ENCODE measurements around the gene LILRA2. TPM values are rescaled to one million over a fixed set of nuclear protein-coding genes. Genes with fewer than 3 reads are reported as not detected.
"Not testable (repeated sequence)": the region's sequence is repeated elsewhere in the genome, so short reads cannot be mapped to it uniquely, and the experiment has no call there.

The LILRA2 gene
- polyA plus RNA-seq, 6 donors from 2014 or later: 1.4 to 9.2 (median 2.9) TPM

- ATAC-seq (ENCODE audit: low read depth in 2 of 2) (peak in 1 of 2 donors; percentile 37), DNase-seq (no peak)
- Mint-ChIP-seq H3K36me3 (no peaks in the 10 kb centered on the region), H3K4me3 (peak overlapping the region in 1 of 8 donors; percentile 2), H3K4me1 (peaks cover 11 to 21% (median 16%) of the 10 kb centered on the region in 3 donors), H3K27me3 (peaks cover 7 to 20% (median 12%) of the 10 kb centered on the region in 3 donors), H3K27ac (peak overlapping the region in 1 of 6 donors; percentile 29), H3K9me3 (peaks cover 0 to 5% (median 0%) of the 10 kb centered on the region in 7 donors)
These were observed 21.4 kb upstream of the LILRA2 start for GRCh38 chr19:54551950-54552912.

GRCh38 chr19:54552913-54553310 is 20.7 kb upstream of the LILRA2 start:
- DNase-seq (no peak), ATAC-seq (ENCODE audit: low read depth in 2 of 2) (no peak)
- Mint-ChIP-seq H3K36me3 (no peaks in the 10 kb centered on the region), H3K27ac (peak overlapping the region in 1 of 6 donors; percentile 57), H3K4me1 (peaks cover 11 to 21% (median 16%) of the 10 kb centered on the region in 3 donors), H3K4me3 (no peak overlapping the region), H3K27me3 (peaks cover 7 to 20% (median 12%) of the 10 kb centered on the region in 3 donors), H3K9me3 (peaks cover 0 to 5% (median 0%) of the 10 kb centered on the region in 7 donors)

GRCh38 chr19:54554006-54554405 is 19.6 kb upstream of the LILRA2 start:
- ATAC-seq (ENCODE audit: low read depth in 2 of 2) (no peak), DNase-seq (no peak)
- Mint-ChIP-seq H3K4me3 (no peak overlapping the region), H3K36me3 (no peaks in the 10 kb centered on the region), H3K27me3 (peaks cover 7 to 20% (median 12%) of the 10 kb centered on the region in 3 donors), H3K4me1 (peaks cover 11 to 21% (median 16%) of the 10 kb centered on the region in 3 donors), H3K9me3 (peaks cover 0 to 5% (median 0%) of the 10 kb centered on the region in 7 donors), H3K27ac (no peak overlapping the region)

GRCh38 chr19:54554896-54555295 is 18.7 kb upstream of the LILRA2 start:
- Mint-ChIP-seq H3K27me3 (peaks cover 7 to 20% (median 12%) of the 10 kb centered on the region in 3 donors), H3K27ac (no peak overlapping the region)

GRCh38 chr19:54556194-54556593 is 17.4 kb upstream of the LILRA2 start:
- peaks cover 11 to 20% (median 12%) of the 10 kb centered on the region in 3 donors for H3K27me3 Mint-ChIP-seq

More at GRCh38 chr19:54554896-54555295, 18.7 kb upstream of the LILRA2 start:
- no peak overlapping the region for H3K4me3 Mint-ChIP-seq
- no peaks in the 10 kb centered on the region for H3K36me3 Mint-ChIP-seq
- peaks cover 0 to 5% (median 0%) of the 10 kb centered on the region in 7 donors for H3K9me3 Mint-ChIP-seq
- ATAC-seq (ENCODE audit: low read depth in 2 of 2) (no peak), DNase-seq (no peak)
- H3K4me1 Mint-ChIP-seq: peaks cover 11 to 19% (median 16%) of the 10 kb centered on the region in 3 donors

GRCh38 chr19:54558339-54558738 is 15.3 kb upstream of the LILRA2 start:
- Mint-ChIP-seq H3K4me1 (peaks cover 0 to 3% (median 0%) of the 10 kb centered on the region in 3 donors), H3K36me3 (no peaks in the 10 kb centered on the region), H3K9me3 (no peaks in the 10 kb centered on the region), H3K27me3 (peaks cover 4 to 11% (median 9%) of the 10 kb centered on the region in 3 donors), H3K27ac (no peak overlapping the region), H3K4me3 (no peak overlapping the region)
- no peak for DNase-seq
- no peak for ATAC-seq (ENCODE audit: low read depth in 2 of 2)

More at GRCh38 chr19:54556194-54556593, 17.4 kb upstream of the LILRA2 start:
- Mint-ChIP-seq H3K4me3 (no peak overlapping the region), H3K9me3 (peaks cover 0 to 5% (median 0%) of the 10 kb centered on the region in 7 donors), H3K4me1 (peaks cover 11 to 15% (median 14%) of the 10 kb centered on the region in 3 donors), H3K36me3 (no peaks in the 10 kb centered on the region), H3K27ac (no peak overlapping the region)
- DNase-seq: no peak
- no peak for ATAC-seq (ENCODE audit: low read depth in 2 of 2)

- DNase-seq: no peak
- Mint-ChIP-seq H3K9me3 (no peaks in the 10 kb centered on the region), H3K27me3 (peaks cover 0 to 11% (median 2%) of the 10 kb centered on the region in 3 donors), H3K27ac (no peak overlapping the region), H3K4me3 (no peak overlapping the region), H3K4me1 (peaks cover 0 to 3% (median 0%) of the 10 kb centered on the region in 3 donors), H3K36me3 (no peaks in the 10 kb centered on the region)
- no peak for ATAC-seq (ENCODE audit: low read depth in 2 of 2)
These were observed 12.7 kb upstream of the LILRA2 start for GRCh38 chr19:54560881-54561385.

GRCh38 chr19:54561840-54562239 is 11.8 kb upstream of the LILRA2 start:
- H3K27ac Mint-ChIP-seq: no peak overlapping the region
- no peaks in the 10 kb centered on the region for H3K9me3 Mint-ChIP-seq
- peaks cover 0 to 3% (median 0%) of the 10 kb centered on the region in 3 donors for H3K4me1 Mint-ChIP-seq
- peaks cover 0 to 11% (median 0%) of the 10 kb centered on the region in 3 donors for H3K27me3 Mint-ChIP-seq
- H3K4me3 Mint-ChIP-seq: peak overlapping the region in 2 of 8 donors; percentile 18 to 34
- no peak for DNase-seq
- ATAC-seq (ENCODE audit: low read depth in 2 of 2): no peak
- H3K36me3 Mint-ChIP-seq: no peaks in the 10 kb centered on the region

- Mint-ChIP-seq H3K4me1 (peaks cover 5 to 13% (median 9%) of the 10 kb centered on the region in 3 donors), H3K27me3 (peaks cover 0 to 11% (median 0%) of the 10 kb centered on the region in 3 donors)
- not testable (repeated sequence) for H3K9me3 Mint-ChIP-seq; DNase-seq; H3K36me3 Mint-ChIP-seq; H3K27ac Mint-ChIP-seq; H3K4me3 Mint-ChIP-seq; ATAC-seq (ENCODE audit: low read depth in 2 of 2)
These were observed 10.4 kb upstream of the LILRA2 start for GRCh38 chr19:54563206-54563605.

- H3K27me3 Mint-ChIP-seq: no peaks in the 10 kb centered on the region
- H3K4me1 Mint-ChIP-seq: peaks cover 34 to 53% (median 43%) of the 10 kb centered on the region in 3 donors
- no peaks in the 10 kb centered on the region for H3K36me3 Mint-ChIP-seq
- H3K9me3 Mint-ChIP-seq: no peaks in the 10 kb centered on the region
- no peak overlapping the region for H3K4me3 Mint-ChIP-seq
- ATAC-seq (ENCODE audit: low read depth in 2 of 2) (no peak), DNase-seq (no peak)
- H3K27ac Mint-ChIP-seq: peak overlapping the region in 1 of 6 donors; percentile 4
These were observed 3.3 kb upstream of the LILRA2 start for GRCh38 chr19:54570316-54570715.

GRCh38 chr19:54571715-54572615 is 1.6 kb upstream of the LILRA2 start:
- not testable (repeated sequence) for DNase-seq, H3K27me3 Mint-ChIP-seq

GRCh38 chr19:54572696-54573311 is 786 bp upstream of the LILRA2 start:
- DNase-seq (no peak), ATAC-seq (ENCODE audit: low read depth in 2 of 2) (peak; percentile 52 to 62)
- Mint-ChIP-seq H3K4me3 (peak overlapping the region; percentile 45 to 93 (median 84)), H3K27me3 (peaks cover 0 to 5% (median 0%) of the 10 kb centered on the region in 3 donors), H3K9me3 (no peaks in the 10 kb centered on the region), H3K36me3 (no peaks in the 10 kb centered on the region), H3K4me1 (peaks cover 33 to 47% (median 37%) of the 10 kb centered on the region in 3 donors), H3K27ac (peak overlapping the region in 5 of 6 donors; percentile 68 to 90 (median 89))

More at GRCh38 chr19:54571715-54572615, 1.6 kb upstream of the LILRA2 start:
- H3K4me1 Mint-ChIP-seq: peaks cover 37 to 53% (median 43%) of the 10 kb centered on the region in 3 donors
- ATAC-seq (ENCODE audit: low read depth in 2 of 2): peak; percentile 43 to 63
- not testable (repeated sequence) for H3K9me3 Mint-ChIP-seq, H3K36me3 Mint-ChIP-seq
- peak overlapping the region in 5 of 6 donors; percentile 52 to 89 (median 70) for H3K27ac Mint-ChIP-seq
- peak overlapping the region in 7 of 8 donors; percentile 79 to 93 (median 86) for H3K4me3 Mint-ChIP-seq

Measured in naive B cell (primary cell).